HG02678 (cell line): Measurements from ENCODE around the gene CHCHD1.
A peak's percentile ranks its signal among the peaks of the same experiment; 100 is the strongest.
"Not testable (repeated sequence)": the region's sequence is repeated elsewhere in the genome, so short reads cannot be mapped to it uniquely, and the experiment has no call there.

ENCODE experiments used
- ATAC-seq: cut with Tn5 transposase; IDR thresholded peaks from one replicate; pipeline ENCODE4 v1.9.1; 2021; ENCODE audit warnings: mild to moderate bottlenecking, moderate library complexity; ENCODE audit not compliant: unreplicated experiment

CHCHD1 gene

GRCh38 chr10:73809061-73809818 lies 27.4 kb downstream of the CHCHD1 start:
- ATAC-seq, result no peak

- no peak for ATAC-seq
Measured at GRCh38 chr10:73810358-73810734, 28.5 kb downstream of the CHCHD1 start.

DNA sequence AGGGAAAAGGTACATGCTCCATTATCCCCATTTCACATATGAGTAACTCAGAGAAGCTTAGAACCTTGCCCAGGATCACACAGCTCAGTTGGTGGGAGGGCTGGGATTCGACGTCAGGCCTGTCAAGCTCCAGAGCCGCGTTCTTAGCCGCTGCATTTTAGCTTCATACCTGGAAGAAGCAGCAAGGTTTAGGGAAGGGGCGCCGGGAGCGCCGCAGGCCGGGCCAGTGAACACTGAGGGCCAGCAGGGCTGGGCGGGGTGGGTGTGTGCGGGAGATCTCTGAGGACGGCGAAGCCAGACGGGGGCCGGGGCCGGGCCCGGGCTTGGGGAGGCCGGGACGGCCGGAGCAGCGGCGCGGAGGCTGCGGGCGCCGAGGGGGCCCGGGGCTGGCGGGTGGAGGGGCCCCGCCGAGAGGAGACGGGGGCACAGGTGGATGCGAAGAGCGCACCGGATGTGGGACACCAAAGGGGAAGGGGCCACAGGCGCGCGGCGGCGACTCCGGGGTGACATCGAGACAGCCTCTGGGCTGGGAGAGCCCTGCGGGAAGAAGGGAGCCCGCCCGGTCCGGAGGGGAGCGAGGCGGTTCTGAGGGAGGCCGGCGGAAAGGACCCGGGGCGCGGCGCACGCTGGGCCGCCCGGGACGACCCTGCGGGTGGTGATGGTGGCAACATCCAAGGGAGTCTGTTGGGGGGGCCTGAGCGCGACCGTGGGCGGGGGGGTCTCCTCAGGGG lies 29.1 kb downstream of the CHCHD1 start:
- ATAC-seq, result peak; percentile 25

- no peak for ATAC-seq
Measured at GRCh38 chr10:73812657-73813056, 30.8 kb downstream of the CHCHD1 start.

- ATAC-seq, result no peak
Measured at GRCh38 chr10:73813333-73813732, 31.5 kb downstream of the CHCHD1 start.

GRCh38 chr10:73814276-73814895 lies 32.5 kb downstream of the CHCHD1 start:
- no peak for ATAC-seq

GRCh38 chr10:73814896-73815718 lies 33.3 kb downstream of the CHCHD1 start:
- ATAC-seq, result no peak

- no peak for ATAC-seq
Measured at GRCh38 chr10:73815719-73816030, 33.8 kb downstream of the CHCHD1 start.

DNA sequence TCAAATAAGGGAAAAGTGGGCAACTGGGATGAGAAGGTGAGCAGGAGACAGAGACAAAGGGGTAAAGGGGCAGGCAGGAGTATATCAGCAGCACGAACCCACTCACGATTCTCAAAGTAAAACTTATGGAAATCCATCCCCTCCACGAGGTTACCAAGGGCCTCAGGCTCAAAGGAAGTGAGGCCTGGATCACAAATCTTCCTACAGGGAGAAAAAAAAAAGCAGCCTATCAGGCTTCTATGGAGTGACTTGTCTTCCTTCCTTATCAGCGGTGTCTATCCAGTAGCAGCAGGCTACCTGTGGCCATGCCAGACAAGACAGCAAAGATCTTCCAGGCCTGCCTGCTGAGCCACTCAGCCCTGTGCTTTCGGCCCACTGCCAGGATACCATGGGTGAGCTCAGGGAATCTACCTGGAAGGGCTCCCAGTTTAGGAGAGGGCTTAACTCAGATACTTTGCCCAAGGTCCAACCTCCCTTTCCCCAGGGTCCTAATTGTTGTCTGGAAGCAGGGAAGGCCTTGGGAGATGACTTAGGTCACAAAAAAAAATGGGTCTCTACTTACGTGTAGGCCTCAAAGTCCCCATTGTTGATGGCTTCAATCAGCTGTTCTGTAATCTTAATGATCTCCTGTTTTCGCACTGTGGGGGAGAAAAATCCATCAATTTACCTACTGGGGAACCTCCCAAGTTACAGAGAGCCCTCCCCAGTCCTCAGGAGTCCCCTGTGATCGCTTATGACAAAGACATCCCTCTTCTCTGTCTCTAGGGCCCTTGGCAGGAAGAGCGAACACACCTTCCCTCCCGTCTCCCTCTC lies 35.3 kb downstream of the CHCHD1 start:
- no peak for ATAC-seq

GRCh38 chr10:73817826-73818225 lies 36.0 kb downstream of the CHCHD1 start:
- no peak for ATAC-seq

DNA sequence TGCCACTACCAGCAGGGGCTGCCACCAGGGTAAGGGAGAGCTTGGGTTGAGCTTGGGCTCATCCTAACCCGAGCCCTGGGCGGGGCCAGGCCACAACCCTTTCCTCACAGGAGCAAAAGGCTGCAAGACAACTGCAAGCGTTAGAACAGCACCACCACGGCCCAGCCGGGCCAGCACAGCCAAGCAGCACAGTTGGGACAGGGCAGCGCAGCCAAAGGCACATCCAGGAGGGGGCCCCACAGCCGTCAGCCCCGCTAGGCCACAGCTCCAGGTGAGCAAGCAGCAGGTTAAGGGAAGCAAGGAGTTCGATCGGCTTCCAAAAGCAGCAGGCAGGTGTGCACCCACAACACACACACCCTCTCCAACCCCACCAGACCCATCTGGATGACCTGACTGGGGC lies 36.6 kb downstream of the CHCHD1 start:
- ATAC-seq, result no peak

GRCh38 chr10:73819081-73819480 lies 37.2 kb downstream of the CHCHD1 start:
- no peak for ATAC-seq

GRCh38 chr10:73819513-73820093 lies 37.8 kb downstream of the CHCHD1 start:
- no peak for ATAC-seq

GRCh38 chr10:73823391-73823790 lies 41.5 kb downstream of the CHCHD1 start:
- no peak for ATAC-seq

DNA sequence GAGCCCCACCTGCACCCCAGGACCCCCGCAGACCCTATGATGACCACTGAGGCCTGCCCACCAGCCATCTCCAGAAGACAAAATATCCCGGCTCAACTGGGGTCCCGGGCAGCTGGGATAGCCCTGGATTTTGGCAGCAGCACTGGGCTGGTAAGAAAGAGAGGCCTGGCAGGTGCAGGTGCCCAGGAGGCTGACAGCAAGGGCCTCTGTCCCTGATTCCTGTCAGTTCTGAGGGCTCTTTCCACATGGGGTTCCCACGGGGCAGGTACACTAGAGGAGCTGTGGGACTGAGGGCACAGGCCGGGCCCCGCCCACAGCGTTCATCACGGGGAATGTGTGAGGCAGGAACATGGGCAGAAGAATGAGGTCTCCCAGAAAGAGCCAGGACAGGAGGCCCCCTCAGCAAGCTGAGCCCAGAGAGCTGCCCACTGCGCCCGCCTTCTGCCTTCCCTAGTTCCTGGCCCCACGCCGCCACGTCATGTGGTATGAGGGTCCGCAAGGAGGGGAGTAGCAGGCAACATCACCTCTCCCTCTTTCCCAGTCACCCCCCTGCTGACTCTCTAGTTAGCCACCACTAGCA lies 42.4 kb downstream of the CHCHD1 start:
- no peak for ATAC-seq

DNA sequence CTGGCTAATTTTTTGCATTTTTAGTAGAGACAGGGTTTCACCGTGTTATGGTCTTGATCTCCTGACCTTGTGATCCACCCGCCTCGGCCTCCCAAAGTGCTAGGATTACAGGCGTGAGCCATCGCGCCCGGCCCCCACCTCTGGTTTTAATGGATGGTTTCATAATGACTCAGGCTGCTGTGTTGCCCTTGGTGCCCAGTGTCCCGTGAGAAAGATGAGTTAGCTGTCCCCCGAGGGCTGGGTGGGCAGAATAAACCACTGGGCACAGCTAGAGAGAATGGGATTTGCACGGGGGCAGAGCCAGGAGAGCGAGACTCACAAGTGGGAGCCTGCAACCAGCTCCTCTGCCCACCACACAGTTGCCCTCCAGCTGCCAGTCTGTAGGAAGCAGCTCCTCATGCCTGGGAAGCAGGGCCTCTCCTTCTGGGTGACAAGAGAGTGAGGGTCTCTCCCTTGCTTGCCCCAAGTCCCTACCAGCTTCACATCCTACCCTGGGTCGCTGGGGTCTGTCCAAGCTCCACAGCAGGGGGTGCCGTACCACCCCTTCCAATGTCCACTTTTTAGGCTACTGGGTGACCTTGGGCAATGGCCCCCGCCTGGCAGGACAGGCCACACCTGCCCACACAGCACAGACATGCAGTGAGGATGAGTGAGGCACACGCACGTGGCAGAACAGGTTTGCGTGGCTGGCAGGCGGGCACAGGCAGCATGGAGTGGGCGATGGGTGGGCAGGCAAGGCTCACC lies 45.7 kb downstream of the CHCHD1 start:
- no peak for ATAC-seq

- ATAC-seq, result no peak
Measured at GRCh38 chr10:73828161-73828560, 46.3 kb downstream of the CHCHD1 start.

DNA sequence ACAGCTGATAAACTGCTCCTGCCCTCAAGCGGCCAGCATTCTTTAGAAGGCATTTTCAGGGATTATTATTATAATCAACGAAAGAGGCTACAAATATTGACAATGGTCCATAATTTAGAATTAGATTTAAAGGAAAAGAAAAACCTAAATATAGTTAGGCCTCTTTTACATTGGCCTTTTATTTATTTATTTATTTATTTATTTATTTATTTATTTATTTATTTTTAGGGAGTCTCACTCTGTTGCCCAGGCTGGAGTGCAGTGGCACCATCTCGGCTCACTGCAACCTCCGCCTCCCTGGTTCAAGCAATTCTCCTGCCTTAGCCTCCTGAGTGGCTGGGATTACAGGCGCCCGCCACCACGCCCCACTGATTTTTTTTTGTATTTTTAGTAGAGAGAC lies 47.2 kb downstream of the CHCHD1 start:
- ATAC-seq, result not testable (repeated sequence)
